K562 (cell line): ENCODE measurements around the gene TRIM27. TPM values are rescaled to one million over a fixed set of nuclear protein-coding genes. Genes with fewer than 3 reads are reported as not detected.

Experiments used
- ATAC-seq: fragments of 200-7000 bp; cut with Tn5 transposase; 3 replicates; pipeline ENCODE4 v1.9.1; 2020; ENCODE audit warnings: moderate library complexity
- BruUV-seq: library from RNA; stranded (reverse); fragments of 400-500 nt; replicated peaks from 2 replicates; lab custom pipeline; 2021; lab: Mats Ljungman, UMichigan
- CTCF ChIA-PET: fragments of 300-600 bp; formaldehyde crosslinking; extraction: SDS; loops from one replicate; lab custom pipeline; 2021; ENCODE audit warnings: low intra/inter-chr PET ratio; lab: Yijun Ruan, JAX
- POLR2A ChIA-PET: fragments of 300-600, 350-650 bp; sonication (Branson Sonifier 250); formaldehyde crosslinking; extraction: SDS; loops from one replicate; lab custom pipeline; 2021; ENCODE audit warnings: antibody characterized with exemption, inconsistent platforms; lab: Yijun Ruan, JAX
- DNase-seq, 4 experiments: peaks; one replicate each; pipeline versions ENCODE4 v3.0.0 to v3.0.0-alpha.2; 2011 to 2018; ENCODE audit warnings: low spot score in 3 of 4, mixed read lengths in 3 of 4; ENCODE audit errors: extremely low read depth in 1 of 4
- FAIRE-seq: peaks from 2 replicates; lab custom pipeline; 2011; peaks lifted over from hg19 to GRCh38; lab: Jason Lieb, UNC
- H2AFZ ChIP-seq: 2 replicates; pipeline ENCODE4 v1.6.0; 2011; ENCODE audit warnings: low read depth, low read length, control low read depth, inconsistent platforms
- H3K27ac ChIP-seq: fragments of 200-600 bp; 3 replicates; pipeline ENCODE4 v1.8.0; 2011; ENCODE audit warnings: low read depth, mild to moderate bottlenecking, control low read depth, inconsistent platforms, low read length, moderate library complexity, mixed read lengths; ENCODE audit errors: extremely low read depth
- H3K27me3 ChIP-seq, 2 experiments: fragments of 300-600 bp in 1 of 2; 2 replicates in 1 of 2; 3 replicates in 1 of 2; pipeline versions ENCODE4 v1.6.0 to v1.8.0; 2011; ENCODE audit warnings: inconsistent platforms in 2 of 2, low read length in 2 of 2, mild to moderate bottlenecking in 1 of 2, mixed read lengths in 1 of 2, moderate library complexity in 1 of 2; ENCODE audit not compliant: control insufficient read depth in 2 of 2, insufficient read depth in 2 of 2
- H3K36me3 ChIP-seq: fragments of 300-600 bp; 3 replicates; pipeline ENCODE4 v1.8.0; 2011; ENCODE audit warnings: mild to moderate bottlenecking, low read length, inconsistent platforms; ENCODE audit not compliant: control insufficient read depth, insufficient read depth
- H3K4me1 ChIP-seq, 2 experiments: fragments of 200-600 bp in 1 of 2; replicated peaks in 1 of 2; 2 replicates in 1 of 2; 3 replicates in 1 of 2; pipeline versions ENCODE4 v1.5.1 to v1.8.0; 2011; ENCODE audit warnings: inconsistent platforms in 2 of 2, low read length in 2 of 2, mild to moderate bottlenecking in 1 of 2, mixed read lengths in 1 of 2, moderate library complexity in 1 of 2; ENCODE audit not compliant: control insufficient read depth in 2 of 2, insufficient read depth in 2 of 2
- H3K4me2 ChIP-seq: 2 replicates; pipeline ENCODE4 v1.6.1; 2011; ENCODE audit warnings: low read length, control low read depth, inconsistent platforms, mixed read lengths; ENCODE audit not compliant: insufficient read depth
- H3K4me3 ChIP-seq: fragments of 200-600 bp; sonication (generic), shearing (Covaris generic); 2 replicates; pipeline ENCODE4 v1.5.1; 2016; ENCODE audit warnings: control low read depth, inconsistent platforms
- H3K79me2 ChIP-seq: fragments of 200-600 bp; 3 replicates; pipeline ENCODE4 v1.8.0; 2011; ENCODE audit warnings: low read length, inconsistent platforms; ENCODE audit not compliant: control insufficient read depth, insufficient read depth
- H3K9ac ChIP-seq, 2 experiments: 2 replicates each; pipeline versions ENCODE4 v1.6.0 to v1.6.1; 2011; ENCODE audit warnings: low read depth in 2 of 2, low read length in 2 of 2, control low read depth in 1 of 2, inconsistent platforms in 1 of 2, mild to moderate bottlenecking in 1 of 2, mixed read lengths in 1 of 2; ENCODE audit not compliant: insufficient read depth in 1 of 2
- H3K9me1 ChIP-seq: one replicate; pipeline ENCODE4 v1.6.0; 2011; ENCODE audit warnings: inconsistent platforms, mild to moderate bottlenecking, low read length, moderate library complexity; ENCODE audit not compliant: control insufficient read depth, insufficient read depth
- H3K9me3 ChIP-seq: replicated peaks from 2 replicates; pipeline ENCODE4 v1.5.1; 2011; ENCODE audit warnings: low read depth, low read length, inconsistent platforms; ENCODE audit not compliant: control insufficient read depth, insufficient read depth
- H4K20me1 ChIP-seq: replicated peaks from 2 replicates; pipeline ENCODE4 v1.6.1; 2011; ENCODE audit warnings: low read length, inconsistent platforms, mixed read lengths; ENCODE audit not compliant: control insufficient read depth, insufficient read depth
- CBX1 ChIP-seq: sonication (generic); IDR thresholded peaks from 2 replicates; pipeline ENCODE4 v1.6.1; 2016; ENCODE audit warnings: antibody characterized with exemption, low read depth, mild to moderate bottlenecking
- CC2D1A ChIP-seq: fragments of 450-650 bp; IDR thresholded peaks from 2 replicates; pipeline ENCODE4 v1.6.1; 2017; ENCODE audit warnings: mild to moderate bottlenecking
- NFRKB ChIP-seq: fragments of 450-650 bp; IDR thresholded peaks from 2 replicates; pipeline ENCODE4 v1.6.1; 2016; ENCODE audit warnings: low read depth
- PPARD ChIP-seq: fragments of 250-450 bp; sonication (Bioruptor Pico); IDR thresholded peaks from 2 replicates; pipeline ENCODE4 v1.8.0; 2022; ENCODE audit warnings: inconsistent platforms, mild to moderate bottlenecking, moderate library complexity
- RAD51 ChIP-seq: fragments of 450-650 bp; IDR thresholded peaks from 2 replicates; pipeline ENCODE4 v1.7.1; 2016; ENCODE audit warnings: low read depth, mild to moderate bottlenecking, borderline replicate concordance
- TEAD4 ChIP-seq, 2 experiments: sonication (generic) in 1 of 2; formaldehyde crosslinking in 1 of 2; IDR thresholded peaks; 2 replicates each; pipeline versions ENCODE4 v1.6.1 to v1.8.0; 2012 to 2022; ENCODE audit warnings: borderline replicate concordance in 1 of 2, inconsistent platforms in 1 of 2, low read length in 1 of 2, mild to moderate bottlenecking in 1 of 2, missing genetic modification reagents in 1 of 2
- TRIM24 ChIP-seq, 2 experiments: fragments of 450-650 bp; IDR thresholded peaks; 2 replicates each; pipeline ENCODE4 v1.6.1; 2016
- TRIM28 ChIP-seq: fragments of 450-650 bp; IDR thresholded peaks from 2 replicates; pipeline ENCODE4 v1.6.1; 2017
- XRCC3 ChIP-seq: fragments of 450-650 bp; IDR thresholded peaks from 2 replicates; pipeline ENCODE4 v1.6.1; 2017; ENCODE audit warnings: mild to moderate bottlenecking, moderate library complexity
- ZNF146 ChIP-seq: IDR thresholded peaks from one replicate; pipeline ENCODE4 v1.6.1; 2018; ENCODE audit warnings: missing compliant biosample characterization; ENCODE audit not compliant: unreplicated experiment
- ZNF75A ChIP-seq: fragments of 450-650 bp; formaldehyde crosslinking; IDR thresholded peaks from 2 replicates; pipeline ENCODE4 v1.4.0; 2020; ENCODE audit warnings: mild to moderate bottlenecking
- ZSCAN29 ChIP-seq: fragments of 450-650 bp; IDR thresholded peaks from 2 replicates; pipeline ENCODE4 v1.6.1; 2017
- WGBS: fragments of 100-300 bp; shearing (Covaris generic); methylation state at CpG from one replicate; pipeline ENCODE4 v1.1.6; 2016; ENCODE audit warnings: low coverage, mixed read lengths; ENCODE audit not compliant: insufficient coverage; ENCODE audit errors: missing lambda C conversion rate; 5-methylcytosine and 5-hydroxymethylcytosine counted together
- in situ Hi-C: fragments of 300-500 bp; cut with MboI; formaldehyde crosslinking; loops from 4 replicates; pipeline ENCODE4 v1.15.0; 2018; ENCODE audit warnings: inconsistent platforms, mixed read lengths
- intact Hi-C: fragments of 100-400 bp; cut with micrococcal nuclease; formaldehyde crosslinking; loops from 2 replicates; pipeline ENCODE4 v1.14.2; 2022
- polyA plus RNA-seq, 8 experiments: library from polyadenylated mRNA; depleted of rRNA in 4 of 8; stranded (reverse) in 5 of 8; unstranded in 3 of 8; fragments of >200 nt; fragmentation: Nextera tagmentation in 2 of 8; fragmentation: Illumina TruSeq in 1 of 8; extraction: Ambion mirVana in 2 of 8; extraction: Trizol in 1 of 8; gene quantifications; 2 replicates each; pipeline versions ENCODE4 v1.2.1 to v1.2.3, GENCODE V29; 2011 to 2014; ENCODE audit warnings: inconsistent platforms in 1 of 8, missing spikeins in 1 of 8
- total RNA-seq, 7 experiments: library from RNA; depleted of rRNA in 6 of 7; stranded (reverse); fragments of >200 nt in 6 of 7; fragmentation: Illumina TruSeq in 2 of 7; extraction: Trizol in 2 of 7; gene quantifications; 2 replicates each; pipeline versions ENCODE4 v1.2.1 to v1.2.3, GENCODE V29; 2011 to 2021; ENCODE audit warnings: low replicate concordance in 1 of 7
- TF ChIP-seq, protein P1 (sequence below), 3 experiments: IDR thresholded peaks in 2 of 3; conservative IDR thresholded peaks in 1 of 3; 2 replicates each; pipeline ENCODE4 v1.5.1; 2011 to 2012; ENCODE audit warnings: low read length in 3 of 3, mild to moderate bottlenecking in 3 of 3, control low read depth in 2 of 3, improper control_type of control experiment in 1 of 3, inconsistent platforms in 1 of 3, low read depth in 1 of 3, mixed read lengths in 1 of 3, moderate library complexity in 1 of 3; ENCODE audit not compliant: insufficient read depth in 2 of 3
- TF ChIP-seq, protein P2 (sequence below): fragments of 450-650 bp; formaldehyde crosslinking; IDR thresholded peaks from 2 replicates; pipeline ENCODE4 v1.4.0; 2020; ENCODE audit warnings: mild to moderate bottlenecking, mixed read lengths
- TF ChIP-seq, protein P3 (sequence below): fragments of 250-450 bp; sonication (Bioruptor Pico); IDR thresholded peaks from 2 replicates; pipeline ENCODE4 v1.4.0; 2020

TRIM27 gene
- total and polyA plus RNA-seq, 9 of the 15 experiments (the other 6 are each of a cell fraction or from before 2014, with no cell fraction given), result 37.7 to 235 (median 122) TPM

DNA sequence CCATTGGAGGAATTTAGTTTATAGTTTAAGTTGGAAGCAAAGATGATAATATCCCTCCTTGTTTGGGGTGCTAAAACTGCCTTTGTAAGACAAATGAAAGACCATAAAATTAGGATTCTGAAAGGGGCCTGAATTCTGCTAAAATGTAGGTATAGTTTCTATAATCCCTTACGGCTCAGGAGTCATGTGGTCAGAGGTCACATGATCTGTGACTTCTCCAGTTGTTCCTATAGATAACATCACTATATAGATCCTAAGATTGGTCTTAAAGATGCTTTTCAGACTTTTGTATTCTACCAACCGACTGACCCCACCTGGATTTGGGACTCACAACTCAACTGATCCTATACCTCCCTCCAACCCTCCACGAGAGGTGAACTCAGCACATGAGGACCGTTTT is 44.7 kb upstream of the TRIM27 start:
- no peaks in the 10 kb centered on the region for H3K36me3 ChIP-seq
- H3K27ac ChIP-seq, result no peak overlapping the region
- 60% methylated on average over 4 of the region's 4 CpGs for WGBS
- H3K9me3 ChIP-seq, result peaks cover 23% of the 10 kb centered on the region
- no peaks in the 10 kb centered on the region for H3K27me3 ChIP-seq
- no TSS peak for BruUV-seq
- no peak overlapping the region for H3K4me3 ChIP-seq
- FAIRE-seq (no peak), ATAC-seq (no peak), DNase-seq (no peak)
- intact Hi-C loops, result no loop called here
- peaks cover 0 to 7% of the 10 kb centered on the region in 2 experiments; a peak in 2 of 5 replicates for H3K4me1 ChIP-seq
- H3K9me1 ChIP-seq, result no peaks in the 10 kb centered on the region
- H3K79me2 ChIP-seq, result no peaks in the 10 kb centered on the region
- H3K4me2 ChIP-seq, result no peak overlapping the region
- H4K20me1 ChIP-seq, result no peaks in the 10 kb centered on the region
- 0 out of 2 replicates have a peak overlapping the region, but pooled peaks have one; percentile 1 for H2AFZ ChIP-seq
- no peak overlapping the region for H3K9ac ChIP-seq
- ChIA-PET CTCF (no interaction called here), POLR2A (no interaction called here)
- in situ Hi-C loops, result no loop called here
- TF ChIP-seq PPARD (no peak), CBX1 (no peak), TRIM28 (0 out of 2 replicates have a peak, but pooled peaks have one; percentile 34), CC2D1A (peak; percentile 45; the same call in 1 of the 2 replicates), TRIM24 (IDR thresholded peaks at IDR 0.05) (0 out of 4 replicates have a peak, but pooled peaks of 1 of the 2 experiments have one; percentile 68), TEAD4 (IDR thresholded peaks at IDR 0.05; ENCODE audit: low read length) (no peak), TEAD4 (CRISPR knock-in tag; IDR thresholded peaks at IDR 0.05; ENCODE audit: borderline replicate concordance) (no peak), XRCC3 (no peak), NFRKB (no peak), ZNF146 (CRISPR knock-in tag) (no peak), ZSCAN29 (no peak), RAD51 (peak; percentile 72), ZNF75A (CRISPR knock-in tag) (no peak)
- TF ChIP-seq, protein P1, sequence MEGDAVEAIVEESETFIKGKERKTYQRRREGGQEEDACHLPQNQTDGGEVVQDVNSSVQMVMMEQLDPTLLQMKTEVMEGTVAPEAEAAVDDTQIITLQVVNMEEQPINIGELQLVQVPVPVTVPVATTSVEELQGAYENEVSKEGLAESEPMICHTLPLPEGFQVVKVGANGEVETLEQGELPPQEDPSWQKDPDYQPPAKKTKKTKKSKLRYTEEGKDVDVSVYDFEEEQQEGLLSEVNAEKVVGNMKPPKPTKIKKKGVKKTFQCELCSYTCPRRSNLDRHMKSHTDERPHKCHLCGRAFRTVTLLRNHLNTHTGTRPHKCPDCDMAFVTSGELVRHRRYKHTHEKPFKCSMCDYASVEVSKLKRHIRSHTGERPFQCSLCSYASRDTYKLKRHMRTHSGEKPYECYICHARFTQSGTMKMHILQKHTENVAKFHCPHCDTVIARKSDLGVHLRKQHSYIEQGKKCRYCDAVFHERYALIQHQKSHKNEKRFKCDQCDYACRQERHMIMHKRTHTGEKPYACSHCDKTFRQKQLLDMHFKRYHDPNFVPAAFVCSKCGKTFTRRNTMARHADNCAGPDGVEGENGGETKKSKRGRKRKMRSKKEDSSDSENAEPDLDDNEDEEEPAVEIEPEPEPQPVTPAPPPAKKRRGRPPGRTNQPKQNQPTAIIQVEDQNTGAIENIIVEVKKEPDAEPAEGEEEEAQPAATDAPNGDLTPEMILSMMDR (IDR thresholded peaks at IDR 0.05 in 2 of 3, conservative IDR thresholded peaks at IDR 0.05 in 1 of 3; ENCODE audit: insufficient read depth in 2 of 3, low read depth in 1 of 3, low read length in 3 of 3), result no peak
- TF ChIP-seq, protein P2, sequence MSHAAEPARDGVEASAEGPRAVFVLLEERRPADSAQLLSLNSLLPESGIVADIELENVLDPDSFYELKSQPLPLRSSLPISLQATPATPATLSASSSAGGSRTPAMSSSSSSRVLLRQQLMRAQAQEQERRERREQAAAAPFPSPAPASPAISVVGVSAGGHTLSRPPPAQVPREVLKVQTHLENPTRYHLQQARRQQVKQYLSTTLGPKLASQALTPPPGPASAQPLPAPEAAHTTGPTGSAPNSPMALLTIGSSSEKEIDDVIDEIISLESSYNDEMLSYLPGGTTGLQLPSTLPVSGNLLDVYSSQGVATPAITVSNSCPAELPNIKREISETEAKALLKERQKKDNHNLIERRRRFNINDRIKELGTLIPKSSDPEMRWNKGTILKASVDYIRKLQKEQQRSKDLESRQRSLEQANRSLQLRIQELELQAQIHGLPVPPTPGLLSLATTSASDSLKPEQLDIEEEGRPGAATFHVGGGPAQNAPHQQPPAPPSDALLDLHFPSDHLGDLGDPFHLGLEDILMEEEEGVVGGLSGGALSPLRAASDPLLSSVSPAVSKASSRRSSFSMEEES (CRISPR knock-in tag), result peak; percentile 91
- TF ChIP-seq, protein P3, sequence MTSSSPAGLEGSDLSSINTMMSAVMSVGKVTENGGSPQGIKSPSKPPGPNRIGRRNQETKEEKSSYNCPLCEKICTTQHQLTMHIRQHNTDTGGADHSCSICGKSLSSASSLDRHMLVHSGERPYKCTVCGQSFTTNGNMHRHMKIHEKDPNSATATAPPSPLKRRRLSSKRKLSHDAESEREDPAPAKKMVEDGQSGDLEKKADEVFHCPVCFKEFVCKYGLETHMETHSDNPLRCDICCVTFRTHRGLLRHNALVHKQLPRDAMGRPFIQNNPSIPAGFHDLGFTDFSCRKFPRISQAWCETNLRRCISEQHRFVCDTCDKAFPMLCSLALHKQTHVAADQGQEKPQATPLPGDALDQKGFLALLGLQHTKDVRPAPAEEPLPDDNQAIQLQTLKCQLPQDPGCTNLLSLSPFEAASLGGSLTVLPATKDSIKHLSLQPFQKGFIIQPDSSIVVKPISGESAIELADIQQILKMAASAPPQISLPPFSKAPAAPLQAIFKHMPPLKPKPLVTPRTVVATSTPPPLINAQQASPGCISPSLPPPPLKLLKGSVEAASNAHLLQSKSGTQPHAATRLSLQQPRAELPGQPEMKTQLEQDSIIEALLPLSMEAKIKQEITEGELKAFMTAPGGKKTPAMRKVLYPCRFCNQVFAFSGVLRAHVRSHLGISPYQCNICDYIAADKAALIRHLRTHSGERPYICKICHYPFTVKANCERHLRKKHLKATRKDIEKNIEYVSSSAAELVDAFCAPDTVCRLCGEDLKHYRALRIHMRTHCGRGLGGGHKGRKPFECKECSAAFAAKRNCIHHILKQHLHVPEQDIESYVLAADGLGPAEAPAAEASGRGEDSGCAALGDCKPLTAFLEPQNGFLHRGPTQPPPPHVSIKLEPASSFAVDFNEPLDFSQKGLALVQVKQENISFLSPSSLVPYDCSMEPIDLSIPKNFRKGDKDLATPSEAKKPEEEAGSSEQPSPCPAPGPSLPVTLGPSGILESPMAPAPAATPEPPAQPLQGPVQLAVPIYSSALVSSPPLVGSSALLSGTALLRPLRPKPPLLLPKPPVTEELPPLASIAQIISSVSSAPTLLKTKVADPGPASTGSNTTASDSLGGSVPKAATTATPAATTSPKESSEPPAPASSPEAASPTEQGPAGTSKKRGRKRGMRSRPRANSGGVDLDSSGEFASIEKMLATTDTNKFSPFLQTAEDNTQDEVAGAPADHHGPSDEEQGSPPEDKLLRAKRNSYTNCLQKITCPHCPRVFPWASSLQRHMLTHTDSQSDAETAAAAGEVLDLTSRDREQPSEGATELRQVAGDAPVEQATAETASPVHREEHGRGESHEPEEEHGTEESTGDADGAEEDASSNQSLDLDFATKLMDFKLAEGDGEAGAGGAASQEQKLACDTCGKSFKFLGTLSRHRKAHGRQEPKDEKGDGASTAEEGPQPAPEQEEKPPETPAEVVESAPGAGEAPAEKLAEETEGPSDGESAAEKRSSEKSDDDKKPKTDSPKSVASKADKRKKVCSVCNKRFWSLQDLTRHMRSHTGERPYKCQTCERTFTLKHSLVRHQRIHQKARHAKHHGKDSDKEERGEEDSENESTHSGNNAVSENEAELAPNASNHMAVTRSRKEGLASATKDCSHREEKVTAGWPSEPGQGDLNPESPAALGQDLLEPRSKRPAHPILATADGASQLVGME (CRISPR knock-in tag), result no peak
